HG03025 (cell line): ENCODE measurements around the gene OLFML1.

Experiments used
- ATAC-seq: cut with Tn5 transposase; IDR thresholded peaks from one replicate; pipeline ENCODE4 v1.9.1; 2021; ENCODE audit warnings: mild to moderate bottlenecking, moderate library complexity; ENCODE audit not compliant: unreplicated experiment, low FRiP score

OLFML1 gene

GRCh38 chr11:7530013-7530640 is 44.8 kb downstream of the OLFML1 start:
- ATAC-seq: no peak

GRCh38 chr11:7531011-7531410 is 45.7 kb downstream of the OLFML1 start:
- no peak for ATAC-seq

GRCh38 chr11:7532405-7533145 is 47.3 kb downstream of the OLFML1 start:
- ATAC-seq: no peak

- ATAC-seq: peak; percentile 18
Measured at GRCh38 chr11:7533199-7534041, 48.1 kb downstream of the OLFML1 start.

- peak; percentile 46 for ATAC-seq
Measured at GRCh38 chr11:7534042-7534378, 48.7 kb downstream of the OLFML1 start.

- no peak for ATAC-seq
Measured at GRCh38 chr11:7536100-7536499, 50.8 kb downstream of the OLFML1 start.

GRCh38 chr11:7537265-7537664 is 52.0 kb downstream of the OLFML1 start:
- ATAC-seq: no peak

- no peak for ATAC-seq
Measured at GRCh38 chr11:7538031-7538430, 52.7 kb downstream of the OLFML1 start.

GRCh38 chr11:7538466-7539454 is 53.5 kb downstream of the OLFML1 start:
- no peak for ATAC-seq

- ATAC-seq: no peak
Measured at GRCh38 chr11:7540830-7541555, 55.7 kb downstream of the OLFML1 start.

- no peak for ATAC-seq
Measured at GRCh38 chr11:7543302-7543701, 58.0 kb downstream of the OLFML1 start.

- ATAC-seq: no peak
Measured at GRCh38 chr11:7544021-7544420, 58.7 kb downstream of the OLFML1 start.

GRCh38 chr11:7545611-7546010 is 60.3 kb downstream of the OLFML1 start:
- ATAC-seq: no peak

- no peak for ATAC-seq
Measured at GRCh38 chr11:7546324-7546791, 61.1 kb downstream of the OLFML1 start.

GRCh38 chr11:7547687-7548086 is 62.4 kb downstream of the OLFML1 start:
- ATAC-seq: no peak

GRCh38 chr11:7548659-7549274 is 63.5 kb downstream of the OLFML1 start:
- ATAC-seq: peak; percentile 65

GRCh38 chr11:7549681-7550080 is 64.4 kb downstream of the OLFML1 start:
- no peak for ATAC-seq

GRCh38 chr11:7551571-7551970 is 66.3 kb downstream of the OLFML1 start:
- no peak for ATAC-seq

- ATAC-seq: no peak
Measured at GRCh38 chr11:7552666-7553065, 67.4 kb downstream of the OLFML1 start.
